ENCODE results near the gene ZDHHC1. TPM values are rescaled to one million over a fixed set of nuclear protein-coding genes. Genes with fewer than 3 reads are reported as not detected.

Gene ZDHHC1
- 4.6 to 7.4 TPM (median 5.5 TPM) in 5 replicates for total RNA-seq (2022; extraction: Qiagen RNA extraction)

GRCh38 chr16:67415872-67416793 is at the start of gene ZDHHC1:
Gene ZDHHC1, minus strand, starts transcription at chr16:67416477. Its CDS starts 8,702 bp downstream, at chr16:67407775.

GRCh38 chr16:67430977-67431774 is 14.9 kb upstream of the ZDHHC1 start, which contains the start of gene HSD11B2:
Gene HSD11B2, plus strand, starts transcription at chr16:67431121. Its CDS starts 128 bp downstream, at chr16:67431249.

DNA sequence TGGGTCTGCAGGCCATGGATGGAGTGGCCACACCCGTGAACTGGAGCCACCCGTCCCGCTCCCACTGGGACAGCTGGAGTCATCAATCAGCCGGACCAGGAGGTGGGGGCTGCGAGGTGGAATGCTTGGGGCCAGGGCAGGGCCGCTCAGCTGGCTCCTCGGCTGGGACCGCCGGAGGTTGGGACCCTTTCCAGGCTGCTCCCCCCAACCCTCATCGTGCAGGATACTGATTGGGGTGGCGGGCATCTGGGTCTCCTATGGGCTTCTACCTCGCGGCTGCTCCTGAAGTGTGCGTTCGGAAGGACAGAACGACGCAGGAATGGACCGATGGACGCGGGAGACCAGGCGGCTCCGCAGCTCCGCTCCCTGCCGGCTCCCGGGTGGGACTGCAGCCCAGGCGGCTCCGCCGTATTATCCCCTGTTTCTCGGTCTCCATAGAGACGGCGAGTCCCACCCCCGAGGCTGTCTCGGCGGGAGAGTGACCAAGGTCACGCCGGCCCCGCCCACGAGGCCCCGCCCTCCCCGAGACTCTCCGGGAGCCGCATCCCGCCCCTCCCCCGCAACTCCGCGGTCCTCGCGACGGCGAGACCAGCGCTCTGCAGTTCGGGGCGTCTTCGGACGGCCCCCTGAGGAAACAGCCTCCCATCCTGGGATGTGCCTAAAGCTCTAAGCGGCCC is 23.0 kb downstream of the ZDHHC1 start, which contains the start of gene TPPP3:
Gene TPPP3 (minus strand): TSS at position 388 of the 677 bp plus-strand sequence. CDS start 2,387 bp downstream, outside the sequence.

Other genes starting within 250 kb of the ZDHHC1 start
- 95.9 to 112 TPM (median 105 TPM) in 5 replicates for gene NOL3, start 245.9 kb downstream of the ZDHHC1 start, total RNA-seq (2022; extraction: Qiagen RNA extraction)
- gene MATCAP1, start 232.5 kb downstream of the ZDHHC1 start, total RNA-seq (2022; extraction: Qiagen RNA extraction), result 4.4 to 8.0 TPM (median 6.2 TPM) in 5 replicates
- 0.05 to 0.21 TPM (median 0.06 TPM) in 5 replicates for gene EXOC3L1, start 226.3 kb downstream of the ZDHHC1 start, total RNA-seq (2022; extraction: Qiagen RNA extraction)
- gene E2F4, start 224.3 kb downstream of the ZDHHC1 start, total RNA-seq (2022; extraction: Qiagen RNA extraction), result 77.3 to 103 TPM (median 101 TPM) in 5 replicates
- 0.59 to 1.7 TPM (median 0.98 TPM) in 5 replicates for gene ELMO3, start 217.3 kb downstream of the ZDHHC1 start, total RNA-seq (2022; extraction: Qiagen RNA extraction)
- gene TMEM208, start 189.3 kb downstream of the ZDHHC1 start, total RNA-seq (2022; extraction: Qiagen RNA extraction), result 77.9 to 91.6 TPM (median 80.0 TPM) in 5 replicates
- gene FHOD1, start 169.0 kb downstream of the ZDHHC1 start, total RNA-seq (2022; extraction: Qiagen RNA extraction), result 31.3 to 53.0 TPM (median 49.4 TPM) in 5 replicates
- gene SLC9A5, start 167.5 kb downstream of the ZDHHC1 start, total RNA-seq (2022; extraction: Qiagen RNA extraction), result 0.87 to 1.7 TPM (median 1.4 TPM) in 5 replicates
- gene PLEKHG4, start 136.9 kb downstream of the ZDHHC1 start, total RNA-seq (2022; extraction: Qiagen RNA extraction), result 10.1 to 14.2 TPM (median 12.5 TPM) in 5 replicates
- 0.11 to 0.47 TPM (median 0.34 TPM) in 5 replicates for gene KCTD19, start 89.7 kb downstream of the ZDHHC1 start, total RNA-seq (2022; extraction: Qiagen RNA extraction)
- gene LRRC36, start 89.7 kb downstream of the ZDHHC1 start, total RNA-seq (2022; extraction: Qiagen RNA extraction), result 0.11 to 0.14 TPM in 2 of 5 replicates, not detected in the others
- gene TPPP3, start 23.0 kb downstream of the ZDHHC1 start, total RNA-seq (2022; extraction: Qiagen RNA extraction), result 9.2 to 13.3 TPM (median 12.4 TPM) in 5 replicates
- 1.6 to 3.3 TPM (median 2.4 TPM) in 5 replicates for gene HSD11B2, start 14.6 kb upstream of the ZDHHC1 start, total RNA-seq (2022; extraction: Qiagen RNA extraction)
- 103 to 118 TPM (median 107 TPM) in 5 replicates for gene ATP6V0D1, start 64.7 kb upstream of the ZDHHC1 start, total RNA-seq (2022; extraction: Qiagen RNA extraction)
- gene AGRP, start 67.1 kb upstream of the ZDHHC1 start, total RNA-seq (2022; extraction: Qiagen RNA extraction), result 0.13 TPM in 1 of 5 replicates, not detected in the others
- 36.3 to 42.3 TPM (median 38.6 TPM) in 5 replicates for gene RIPOR1, start 112.4 kb upstream of the ZDHHC1 start, total RNA-seq (2022; extraction: Qiagen RNA extraction)
- gene CTCF, start 146.0 kb upstream of the ZDHHC1 start, total RNA-seq (2022; extraction: Qiagen RNA extraction), result 32.2 to 41.6 TPM (median 39.0 TPM) in 5 replicates
- gene CARMIL2, start 228.7 kb upstream of the ZDHHC1 start, total RNA-seq (2022; extraction: Qiagen RNA extraction), result 1.5 to 2.6 TPM (median 2.0 TPM) in 5 replicates
- gene ACD, start 243.8 kb upstream of the ZDHHC1 start, total RNA-seq (2022; extraction: Qiagen RNA extraction), result 26.7 to 36.7 TPM (median 33.8 TPM) in 5 replicates
- gene PARD6A, start 244.5 kb upstream of the ZDHHC1 start, total RNA-seq (2022; extraction: Qiagen RNA extraction), result 1.7 to 2.8 TPM (median 2.2 TPM) in 5 replicates